NOMO-1 treated with DMSO at 0.1 percent for 48 hours (cell line): Measurements from ENCODE around the gene ACACB.

ENCODE experiments used
- DNase-seq: peaks from one replicate; lab custom pipeline; 2025; ENCODE audit not compliant: unreplicated experiment; lab: John Stamatoyannopoulos, UW

ACACB gene

DNA sequence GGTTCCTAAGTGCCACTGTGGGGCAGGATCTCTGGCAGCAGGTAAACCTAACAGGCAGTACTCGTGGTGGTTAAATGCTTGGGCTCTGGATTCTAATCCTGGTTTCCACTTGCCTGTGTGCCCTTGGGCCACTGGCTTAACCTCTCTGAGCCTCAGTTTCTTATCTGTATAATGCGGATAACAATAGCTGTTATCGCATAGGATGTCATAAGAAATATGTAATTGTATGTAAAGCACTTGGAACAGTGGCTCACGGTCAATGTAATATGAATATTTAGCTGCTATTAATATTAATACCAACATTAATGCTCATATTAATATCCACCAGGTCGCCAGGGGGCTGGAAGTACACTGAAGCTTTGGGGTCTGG, 175.9 kb downstream of the ACACB start:
- no peak for DNase-seq

DNA sequence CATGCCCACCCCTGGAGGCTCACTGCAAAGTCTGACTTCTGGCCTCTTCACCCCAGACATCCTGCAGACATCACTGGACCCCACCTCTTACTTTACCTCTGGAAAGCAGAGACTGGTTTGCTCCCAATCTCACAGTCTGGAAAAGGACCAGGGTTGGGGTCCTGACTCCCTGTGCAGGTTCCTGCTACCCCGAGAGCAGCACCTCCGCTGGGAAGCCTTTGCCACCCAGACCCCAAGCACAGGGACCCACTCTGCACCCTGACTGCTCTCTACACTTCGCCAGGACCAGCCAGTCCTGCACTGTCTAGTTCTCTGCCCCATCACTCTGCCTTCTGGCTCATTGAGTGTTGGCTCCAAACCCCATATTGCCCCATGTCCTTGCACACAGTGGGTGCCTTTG, 176.7 kb downstream of the ACACB start:
- no peak for DNase-seq

DNA sequence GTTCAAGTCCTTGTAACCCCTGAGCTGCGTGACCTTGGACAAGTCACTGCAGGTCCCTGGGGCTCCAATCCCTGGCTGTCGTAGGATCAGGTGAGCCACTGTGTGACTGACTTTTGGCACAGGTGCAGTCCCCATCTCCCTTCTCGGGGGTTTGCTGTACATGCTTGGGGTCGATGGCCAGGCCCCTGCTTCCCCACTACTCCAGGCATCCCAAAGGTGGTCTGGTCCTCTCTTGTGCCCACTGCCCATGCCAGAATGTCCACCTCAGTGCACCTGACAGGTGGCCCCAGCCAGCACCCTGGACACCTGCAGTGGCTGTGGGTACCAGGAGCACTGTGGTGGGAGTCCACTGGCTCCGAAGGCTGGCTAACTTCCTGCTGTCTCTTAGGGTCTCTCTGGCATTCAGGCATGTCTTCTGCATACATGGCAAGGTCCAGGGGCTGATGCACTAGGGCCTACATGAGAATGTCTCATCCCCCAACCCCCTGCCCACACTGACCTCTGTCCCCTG, 178.0 kb downstream of the ACACB start:
- DNase-seq = no peak

DNA sequence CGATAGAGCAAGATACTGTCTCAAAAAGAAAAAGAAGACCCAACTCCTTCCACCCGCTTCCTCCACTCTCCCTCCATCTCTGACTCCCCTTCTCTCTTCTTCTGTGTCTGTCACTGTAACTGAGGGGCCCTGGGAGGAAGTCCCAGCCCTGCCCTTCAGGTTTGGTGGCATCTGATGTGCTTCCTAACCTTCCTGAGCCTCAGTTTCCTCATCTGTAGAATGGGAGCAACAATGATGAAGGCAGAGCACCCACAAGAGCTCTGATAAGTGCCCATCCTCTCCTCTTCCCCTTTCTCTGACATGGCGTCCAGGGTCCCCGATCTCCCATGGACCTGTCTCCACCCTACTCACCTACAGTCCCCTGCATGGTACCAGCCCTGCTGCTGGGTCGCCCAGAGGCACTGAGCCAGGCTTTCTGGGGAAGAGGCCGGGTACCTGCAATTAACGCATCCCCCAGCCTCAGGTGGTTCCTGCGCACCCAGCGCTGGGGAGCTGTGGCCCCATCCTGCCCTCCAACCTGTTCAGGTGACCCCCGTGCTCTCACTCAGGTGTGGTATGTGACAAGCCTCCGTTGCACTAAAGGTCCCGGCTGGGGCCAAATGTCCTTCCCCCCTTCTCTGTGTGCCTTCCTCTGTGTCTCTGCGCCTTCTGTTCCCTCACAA, 179.5 kb downstream of the ACACB start:
- no peak for DNase-seq

DNA sequence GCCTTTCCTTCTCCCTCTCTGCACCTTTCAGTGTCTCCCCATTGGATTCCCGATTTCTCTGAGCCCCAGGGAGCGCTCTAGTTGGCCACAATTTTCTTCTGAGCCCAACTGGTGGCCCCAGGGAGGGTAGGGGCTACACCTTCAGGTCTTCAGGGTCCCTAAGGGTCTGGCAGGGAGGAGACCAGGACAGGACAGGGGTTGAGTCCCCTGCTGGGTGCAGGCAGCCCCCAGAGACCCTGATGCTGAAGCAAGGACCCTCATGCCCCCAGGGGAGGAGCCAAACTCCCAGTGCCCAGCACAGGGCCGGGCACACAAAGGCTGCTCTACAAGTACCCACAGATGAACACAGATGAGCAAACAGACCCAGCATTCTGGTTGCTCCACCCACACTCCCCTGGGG, 180.0 kb downstream of the ACACB start:
- DNase-seq = no peak

DNA sequence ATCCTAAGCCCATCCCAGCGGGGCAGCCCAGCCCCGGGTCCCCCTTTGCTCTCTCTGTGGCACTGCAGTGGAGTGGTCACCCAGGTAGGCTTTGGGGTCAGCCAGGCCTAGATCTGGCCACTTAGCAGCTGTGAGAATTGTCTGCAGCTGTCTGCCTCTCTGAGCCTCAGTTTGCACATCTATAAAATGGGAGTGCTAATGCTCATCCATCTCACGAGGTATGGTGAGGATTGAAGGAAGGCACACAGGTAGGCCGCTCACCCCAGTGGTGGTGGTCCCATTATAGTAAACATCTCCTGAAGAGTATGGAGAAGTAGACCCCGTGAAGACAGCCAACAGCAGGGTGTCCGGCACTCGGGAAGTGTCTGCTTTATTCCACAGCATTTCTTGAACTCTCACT, 183.5 kb downstream of the ACACB start:
- no peak for DNase-seq

DNA sequence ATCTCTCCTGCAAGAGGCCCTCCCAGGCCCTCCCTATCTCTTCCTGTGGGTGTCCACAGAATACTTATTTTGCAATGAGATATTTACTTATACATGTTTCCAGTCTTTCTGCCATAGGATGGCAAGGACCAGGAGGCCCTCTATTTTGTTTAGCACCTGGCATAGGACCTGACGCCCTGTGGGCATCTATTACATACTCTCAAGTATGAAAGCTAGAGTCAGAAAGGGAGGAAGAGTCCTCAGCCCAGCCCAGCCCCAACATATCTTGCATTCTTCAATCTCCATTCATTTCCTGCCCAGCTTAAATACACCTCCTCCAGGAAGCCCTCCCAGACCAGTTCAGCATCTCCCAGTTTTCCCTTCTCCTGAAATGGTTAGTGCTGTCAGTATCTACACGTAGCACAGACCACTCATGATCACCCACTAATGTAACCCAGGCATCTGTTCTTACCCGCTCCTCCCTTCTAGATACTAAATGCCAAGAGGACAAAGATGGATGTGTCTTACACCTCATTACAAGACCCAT, 185.3 kb downstream of the ACACB start:
- DNase-seq = no peak

DNA sequence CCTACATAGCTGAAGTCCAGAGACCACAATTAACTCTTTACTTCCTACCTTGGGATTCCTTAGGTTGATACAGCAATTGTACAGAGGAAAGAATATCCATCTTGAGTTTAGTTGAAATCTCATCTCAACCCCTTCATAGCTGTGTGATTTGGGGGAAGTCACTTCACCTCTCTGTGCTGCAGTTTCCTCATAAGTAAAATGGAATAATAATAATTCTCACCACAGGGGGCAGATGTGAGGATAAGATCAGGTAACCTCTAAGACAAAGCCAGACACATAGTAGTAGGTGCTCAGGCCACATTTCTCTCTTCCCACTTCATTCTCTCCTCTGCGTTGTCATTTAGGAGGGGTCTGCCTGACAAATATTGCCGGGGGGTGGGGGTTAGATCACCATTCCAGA, 186.0 kb downstream of the ACACB start:
- DNase-seq = peak; percentile 8

DNA sequence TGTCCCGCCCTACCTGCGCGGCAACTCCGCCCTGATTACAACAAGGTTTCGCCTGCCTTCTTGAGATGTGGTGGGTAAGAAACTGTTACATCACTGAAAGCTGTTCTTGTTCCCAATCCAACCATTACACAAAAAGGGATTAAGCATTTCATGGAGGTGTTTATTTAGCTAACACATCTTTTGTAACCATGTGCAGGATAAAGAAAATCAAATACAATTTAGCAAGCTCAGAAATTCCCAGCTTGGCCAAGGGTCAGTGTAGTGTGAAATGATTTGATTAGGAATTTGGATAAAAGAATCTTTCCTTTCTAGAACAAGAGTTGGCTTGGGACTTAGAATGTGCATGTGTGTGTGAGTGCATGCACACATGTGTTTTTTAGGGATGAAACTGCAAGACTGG, 186.4 kb downstream of the ACACB start:
- DNase-seq = no peak

DNA sequence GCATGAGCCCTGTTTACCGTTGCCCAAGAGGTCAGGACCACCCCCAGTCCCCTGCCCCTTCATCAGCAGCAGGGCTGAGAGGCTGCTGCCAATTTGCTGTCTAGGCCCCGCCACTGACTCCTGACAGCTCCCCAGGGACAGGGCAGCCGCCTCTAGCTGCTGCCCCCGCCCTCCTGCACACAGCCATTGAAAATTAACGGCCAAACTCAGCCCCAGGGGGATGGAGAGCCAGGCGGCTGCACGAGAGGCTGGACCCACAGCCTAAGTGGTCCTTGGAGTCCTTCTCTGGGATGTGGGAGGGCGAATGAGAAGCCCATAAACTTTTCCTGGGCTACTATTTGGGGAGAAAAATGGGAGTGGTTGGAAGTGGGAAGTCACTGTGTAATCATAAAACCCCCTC, 188.1 kb downstream of the ACACB start:
- no peak for DNase-seq

DNA sequence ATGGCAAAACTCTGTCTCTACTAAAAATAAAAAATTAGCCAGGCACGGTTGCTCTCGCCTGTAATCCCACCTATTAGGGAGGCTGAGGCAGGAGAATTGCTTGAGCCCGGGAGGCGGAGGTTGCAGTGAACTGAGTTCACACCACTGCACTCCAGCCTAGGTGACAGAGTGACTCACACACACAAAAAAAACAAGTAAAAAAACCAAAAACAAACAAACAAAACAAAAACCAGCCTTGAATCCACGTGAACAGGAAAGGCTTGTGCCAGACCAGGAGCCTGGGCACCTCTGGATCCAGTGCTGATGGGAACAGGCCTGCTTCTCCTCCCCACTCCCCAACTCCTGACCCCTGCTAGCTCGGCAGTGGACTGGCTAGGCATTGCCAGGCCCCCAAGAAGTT, 189.2 kb downstream of the ACACB start:
- DNase-seq = no peak

DNA sequence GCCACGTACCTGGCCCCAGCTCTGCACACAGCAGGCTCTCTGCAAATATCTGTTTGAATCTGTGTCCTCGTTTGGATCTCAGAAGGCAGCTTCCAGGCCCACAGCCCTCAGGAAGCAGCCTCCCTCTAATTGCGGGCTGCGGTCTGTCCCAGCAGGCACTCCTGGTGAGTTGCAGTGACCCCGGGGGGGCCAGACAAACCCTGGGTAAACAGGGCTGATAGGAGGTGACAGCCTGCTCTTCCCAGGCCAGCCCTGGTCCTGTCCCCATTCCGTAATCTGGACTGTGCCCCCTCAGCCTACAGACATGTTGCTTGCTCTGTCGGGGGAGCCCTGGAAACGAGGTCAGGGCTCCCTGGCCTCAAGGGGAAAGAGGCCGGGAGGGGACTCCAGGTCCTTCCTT, 190.7 kb downstream of the ACACB start:
- no peak for DNase-seq

DNA sequence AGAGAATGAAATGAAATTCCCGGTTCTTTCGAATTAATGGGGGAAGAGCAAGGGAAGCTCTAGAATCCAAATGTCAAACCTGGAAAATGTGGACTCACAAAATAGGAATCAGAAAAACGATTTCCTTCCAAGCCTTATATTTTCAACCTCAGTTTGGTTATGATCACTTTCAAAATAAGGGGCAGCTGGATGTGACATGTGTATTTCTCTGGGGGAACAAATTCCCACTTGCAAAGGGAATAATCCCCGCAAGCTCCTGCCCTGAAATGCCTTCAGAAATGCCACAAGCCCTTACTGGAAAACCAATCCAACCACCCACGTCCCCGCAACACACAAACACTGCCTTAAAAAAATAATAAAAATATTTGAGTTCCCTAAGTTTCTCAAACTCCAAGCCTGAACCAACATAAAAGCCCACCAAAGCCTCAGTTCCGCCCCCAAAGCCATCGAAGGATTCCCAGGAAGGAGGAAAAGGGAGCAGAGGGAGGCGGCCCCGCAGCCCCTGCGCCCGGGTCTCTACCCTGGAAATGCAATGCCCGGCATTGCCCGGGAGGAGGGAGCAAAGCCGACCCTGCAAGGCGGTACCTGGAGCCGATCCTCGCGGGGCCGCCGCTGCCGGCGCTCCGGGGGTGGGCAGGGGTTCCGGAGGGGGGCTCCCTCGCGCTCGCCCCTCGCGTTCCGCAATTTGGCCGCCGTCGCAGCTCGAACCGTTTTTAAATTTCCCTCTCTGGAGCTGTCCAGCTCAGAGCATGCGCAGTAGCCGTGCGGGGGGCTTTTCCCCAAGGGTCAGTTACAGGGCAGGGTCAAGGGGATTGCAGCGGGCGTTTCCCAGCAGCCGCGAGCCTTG, 192.4 kb downstream of the ACACB start, which contains the start of gene FOXN4:
TSS of gene FOXN4 (minus strand) at position 751 of the 847 bp plus-strand sequence. CDS start 963 bp downstream, outside the sequence.
- no peak for DNase-seq

DNA sequence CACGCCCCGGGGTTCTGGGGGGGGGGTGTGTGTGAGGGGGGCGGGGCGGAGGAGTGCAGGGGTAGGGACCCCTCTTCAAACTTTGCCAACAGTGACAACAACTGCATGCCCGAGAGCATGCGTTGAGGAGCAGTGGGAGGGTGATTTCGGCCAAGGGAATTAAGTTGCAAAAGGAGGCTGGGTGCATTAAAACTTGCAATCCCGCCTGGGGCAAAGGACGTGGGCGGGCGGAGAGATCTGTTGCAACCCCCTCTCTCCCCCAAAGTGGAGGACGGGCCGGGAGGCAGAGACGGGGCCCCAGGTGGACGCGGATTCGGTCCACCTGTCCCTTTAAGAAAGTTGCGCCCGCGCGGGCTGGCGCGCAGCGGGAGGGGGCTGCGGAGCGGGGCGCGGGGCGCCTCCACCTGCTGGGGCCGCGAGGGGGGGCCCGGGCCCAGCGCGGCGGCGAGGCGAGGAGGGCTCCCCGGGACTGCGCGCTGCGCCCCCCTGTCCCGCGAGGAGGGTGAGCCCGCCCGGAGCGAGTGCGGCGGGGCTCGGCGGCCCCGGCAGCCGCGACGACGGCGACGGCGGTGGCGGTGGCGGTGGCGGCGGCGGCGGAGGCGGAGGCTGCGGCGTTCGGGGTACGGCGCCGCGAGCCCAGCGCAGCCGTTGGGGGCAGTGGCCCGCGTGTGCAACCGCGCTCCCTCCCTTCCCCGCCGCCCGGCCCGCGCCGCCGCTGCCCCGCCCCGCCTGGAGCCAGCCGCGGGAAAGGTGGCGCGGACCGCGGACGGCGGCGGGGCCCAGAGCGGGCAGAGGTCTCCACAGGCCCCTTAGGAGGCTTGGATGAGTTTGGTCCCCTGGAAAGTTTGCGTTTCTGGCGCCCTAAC, 193.2 kb downstream of the ACACB start:
- DNase-seq = no peak

DNA sequence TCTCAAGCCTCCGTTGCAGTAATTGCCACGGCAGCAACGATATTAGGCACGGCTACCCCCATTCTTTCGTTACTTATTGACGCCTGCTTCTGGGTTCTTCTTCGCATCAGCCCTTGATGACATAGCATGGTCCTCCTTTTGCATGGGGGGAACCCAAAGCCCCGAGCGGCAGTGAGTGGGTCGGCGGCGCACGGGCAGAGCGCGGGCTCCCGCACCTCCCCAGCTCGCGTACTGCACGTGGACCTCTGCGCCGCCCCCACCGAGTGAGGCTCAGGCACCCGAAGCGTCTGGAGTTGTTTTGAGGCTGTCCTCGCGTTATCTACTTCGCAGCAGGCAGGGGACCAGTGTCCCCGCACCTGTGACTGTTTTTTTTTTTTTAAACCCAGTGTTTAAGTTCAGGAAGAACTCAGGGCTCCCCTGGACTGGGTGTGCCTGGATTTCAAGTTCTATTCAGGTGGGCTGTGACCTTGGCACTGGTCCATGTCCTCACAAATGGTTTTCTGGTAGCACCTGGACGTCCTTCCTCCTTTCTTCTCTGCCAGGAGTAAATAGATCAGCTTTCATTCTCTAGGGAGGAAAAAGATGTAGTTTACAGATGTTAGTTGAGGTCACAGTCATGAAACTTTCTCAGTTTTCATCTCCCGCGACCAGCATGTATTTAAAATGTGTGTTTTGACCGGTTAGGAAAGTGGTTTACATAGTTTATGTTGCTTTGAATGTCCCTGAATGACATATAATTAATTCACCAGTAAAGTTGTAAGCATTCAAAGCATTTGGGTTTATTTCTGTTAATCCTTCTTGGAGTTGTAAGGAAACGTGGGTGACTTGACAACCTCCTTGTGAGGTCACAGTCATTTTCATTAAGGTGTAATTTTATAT, 194.1 kb downstream of the ACACB start:
- no peak for DNase-seq
